Activated naive CD8-positive, alpha-beta T cell treated with anti-CD3 and anti-CD28 coated beads, Interleukin-2, amount 50 U/mL, for 16 hours (primary cell): ENCODE measurements around the gene CFAP92.
"Not testable (repeated sequence)": the region's sequence is repeated elsewhere in the genome, so short reads cannot be mapped to it uniquely, and the experiment has no call there.

Experiments
- DNase-seq: peaks from one replicate; pipeline ENCODE4 v3.0.0-alpha.2; 2020; ENCODE audit warnings: low read depth, low spot score

The CFAP92 gene

DNA sequence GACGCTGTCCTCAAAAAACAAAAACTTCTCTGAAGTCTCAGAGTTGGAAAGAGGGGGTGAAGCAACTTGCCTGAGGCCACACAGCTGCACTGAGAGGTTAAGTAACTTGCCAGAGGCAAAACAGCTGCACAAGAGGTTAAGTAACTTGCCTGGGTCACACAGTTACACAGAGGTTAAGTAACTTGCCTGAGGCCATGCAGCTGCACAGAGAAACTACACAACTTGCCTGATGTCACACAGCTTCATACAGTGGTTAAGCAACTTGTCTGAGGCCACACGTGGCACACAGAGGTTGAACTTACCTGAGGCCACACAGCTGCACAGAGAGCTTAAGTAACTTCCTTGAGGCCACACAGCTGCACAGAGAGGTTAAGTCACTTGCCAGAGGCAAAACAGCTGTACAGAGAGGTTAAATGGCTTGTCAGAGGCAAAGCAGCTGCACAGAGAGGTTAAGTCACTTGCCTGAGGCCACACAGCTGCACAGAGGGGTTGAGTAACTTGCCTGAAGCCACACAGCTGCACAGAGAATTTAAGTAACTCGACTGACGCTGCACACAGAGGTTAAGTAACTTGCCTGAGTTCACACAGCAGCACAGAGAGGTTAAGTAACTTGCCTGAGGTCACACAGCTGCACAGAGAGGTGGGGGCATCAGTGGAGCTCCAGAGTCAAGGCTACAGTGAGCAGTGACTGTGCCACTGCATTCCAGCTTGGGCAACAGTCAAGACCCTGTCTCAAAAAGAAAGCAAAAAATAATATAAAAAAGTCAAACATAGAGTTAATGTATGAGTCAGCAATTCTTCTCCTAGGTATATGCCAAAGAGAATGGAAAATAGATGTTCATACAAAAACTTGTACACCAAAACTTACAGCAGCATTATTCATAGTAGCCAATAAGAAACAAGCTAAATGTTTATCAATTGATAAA lies 126.4 kb downstream of the CFAP92 start:
- DNase-seq = no peak

DNA sequence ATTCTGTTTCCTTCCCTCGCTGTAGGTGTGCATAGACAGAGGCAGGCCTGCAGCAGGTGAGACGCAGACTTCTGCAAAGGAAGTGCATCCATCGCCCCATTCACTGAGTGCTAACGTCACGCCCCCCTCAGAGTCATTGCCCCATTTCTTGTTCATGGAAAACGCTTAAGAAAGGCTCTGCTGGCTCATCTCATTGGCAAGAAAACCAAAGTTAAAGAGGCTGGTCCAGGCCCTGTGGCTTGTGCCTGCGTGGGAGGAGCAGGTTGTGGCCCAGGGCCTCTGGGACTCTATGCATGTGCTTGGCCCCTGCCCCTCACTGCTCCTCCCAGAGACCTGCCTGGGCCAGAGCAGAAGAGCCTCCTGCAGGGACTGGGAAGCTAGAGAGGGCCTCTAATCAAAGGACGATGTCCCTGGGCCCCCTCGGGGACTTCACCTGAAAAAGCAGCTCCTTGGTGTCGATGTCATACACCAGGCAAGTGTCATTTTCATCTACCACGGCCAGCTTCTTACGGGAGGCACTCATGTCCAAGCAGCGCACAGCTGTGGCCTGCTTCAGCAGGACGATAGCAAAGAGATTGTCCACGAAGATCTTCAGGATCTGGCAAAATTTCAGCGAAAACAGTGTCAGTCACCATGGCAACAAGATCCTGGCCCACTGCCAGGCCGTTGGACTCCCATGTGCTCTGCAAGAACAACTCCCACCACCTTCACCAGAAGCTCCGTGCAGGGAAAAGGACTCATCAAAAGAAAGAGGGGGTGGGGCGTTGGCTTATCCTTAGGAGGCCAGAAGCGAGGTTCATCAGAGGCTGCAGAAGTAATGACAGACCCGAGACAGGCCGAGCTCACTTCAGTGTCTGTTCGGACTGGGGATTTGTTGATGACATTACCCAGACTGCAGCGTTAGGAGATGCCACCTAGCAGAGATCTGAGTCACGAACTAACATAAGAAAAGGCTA lies 128.7 kb downstream of the CFAP92 start:
- not testable (repeated sequence) for DNase-seq

DNA sequence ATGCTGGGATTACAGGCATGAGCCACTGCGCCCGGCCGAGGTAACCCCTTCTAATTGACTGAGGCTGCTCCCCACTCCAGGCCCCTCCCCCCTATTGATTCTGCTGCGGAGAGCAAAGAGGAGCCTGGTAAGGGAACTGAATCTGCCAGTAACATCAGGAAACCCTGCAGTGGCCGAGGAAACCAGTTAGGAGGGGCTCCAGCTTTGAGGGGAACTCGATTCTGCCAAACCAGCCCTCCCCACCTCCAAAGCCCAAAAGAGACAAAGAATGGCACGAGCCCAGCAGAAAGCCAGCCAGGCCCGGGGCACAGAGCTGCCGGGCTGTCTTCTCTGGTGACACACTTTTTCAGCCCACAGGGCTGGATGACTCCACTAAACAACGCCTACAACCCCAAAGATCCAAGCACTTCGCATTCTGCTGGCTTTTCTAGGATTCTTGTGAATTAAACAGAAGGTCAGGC lies 129.5 kb downstream of the CFAP92 start:
- no peak for DNase-seq

DNA sequence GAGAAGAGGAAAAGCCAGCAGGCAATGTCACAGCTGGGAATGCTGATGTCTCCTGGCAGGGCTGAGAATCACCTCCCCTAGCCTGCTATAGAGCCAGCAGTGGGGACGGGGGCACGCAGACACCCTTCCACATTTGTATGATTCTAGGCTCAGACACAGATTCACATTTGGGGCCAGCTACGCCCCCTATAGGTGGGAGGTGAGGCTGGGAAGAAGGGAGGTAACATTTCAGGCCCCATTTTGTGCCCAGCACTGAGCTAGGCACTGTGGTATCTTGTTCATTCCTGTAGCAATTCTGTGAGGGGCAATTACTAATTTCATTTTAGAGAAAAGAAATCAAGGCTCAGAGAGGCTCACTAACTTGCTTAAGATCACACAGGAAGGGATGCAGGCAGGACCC lies 130.3 kb downstream of the CFAP92 start:
- no peak for DNase-seq

DNA sequence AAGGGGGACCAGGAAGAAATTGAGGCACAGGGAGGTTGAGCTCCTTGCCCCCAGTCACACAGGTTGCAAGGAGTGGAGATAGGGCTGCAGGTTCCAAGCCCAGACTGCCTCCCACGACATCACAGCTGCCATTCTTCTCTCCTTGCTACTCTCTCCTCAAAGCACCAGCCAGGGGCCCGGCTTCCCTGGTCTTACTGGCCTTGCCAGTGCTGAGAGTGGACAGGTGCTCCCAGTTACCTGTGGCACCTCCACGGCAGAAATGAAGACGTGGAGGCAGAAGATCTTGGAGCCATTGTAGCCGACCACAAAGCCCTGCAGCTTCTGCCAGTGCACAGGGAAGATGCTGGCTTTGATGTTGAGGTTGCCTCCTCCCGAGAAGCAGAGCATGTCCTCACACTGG lies 132.4 kb downstream of the CFAP92 start:
- no peak for DNase-seq
